HL-60 (cell line): ENCODE measurements around the gene S100A5.

Source experiments
- CTCF ChIP-seq: IDR thresholded peaks from one replicate; pipeline ENCODE4 v1.5.1; 2011; ENCODE audit warnings: low read length, control low read depth, inconsistent platforms; ENCODE audit not compliant: insufficient read depth
- GABPA ChIP-seq: IDR thresholded peaks from 2 replicates; pipeline ENCODE4 v1.6.1; 2012; ENCODE audit warnings: low read depth
- REST ChIP-seq: IDR thresholded peaks from 2 replicates; pipeline ENCODE4 v1.6.1; 2012; ENCODE audit warnings: low read depth; ENCODE audit not compliant: insufficient replicate concordance

- TF ChIP-seq CTCF (no peak), REST (no peak), GABPA (no peak)
Observed at GRCh38 chr1:153536012-153536670, 4.6 kb downstream of the S100A5 start.
